GM08714 (cell line): ENCODE results near the gene HEMGN.

Source experiments
- H3K4me3 ChIP-seq: fragments of 200-500 bp; sonication (Bioruptor generic); 2 replicates; pipeline ENCODE4 v1.5.1; 2014; ENCODE audit warnings: mild to moderate bottlenecking, low read length, inconsistent platforms
- ZNF274 ChIP-seq: IDR thresholded peaks from 2 replicates; pipeline ENCODE4 v1.6.1; 2012; ENCODE audit warnings: mild to moderate bottlenecking, low read depth, low read length

The HEMGN gene

DNA sequence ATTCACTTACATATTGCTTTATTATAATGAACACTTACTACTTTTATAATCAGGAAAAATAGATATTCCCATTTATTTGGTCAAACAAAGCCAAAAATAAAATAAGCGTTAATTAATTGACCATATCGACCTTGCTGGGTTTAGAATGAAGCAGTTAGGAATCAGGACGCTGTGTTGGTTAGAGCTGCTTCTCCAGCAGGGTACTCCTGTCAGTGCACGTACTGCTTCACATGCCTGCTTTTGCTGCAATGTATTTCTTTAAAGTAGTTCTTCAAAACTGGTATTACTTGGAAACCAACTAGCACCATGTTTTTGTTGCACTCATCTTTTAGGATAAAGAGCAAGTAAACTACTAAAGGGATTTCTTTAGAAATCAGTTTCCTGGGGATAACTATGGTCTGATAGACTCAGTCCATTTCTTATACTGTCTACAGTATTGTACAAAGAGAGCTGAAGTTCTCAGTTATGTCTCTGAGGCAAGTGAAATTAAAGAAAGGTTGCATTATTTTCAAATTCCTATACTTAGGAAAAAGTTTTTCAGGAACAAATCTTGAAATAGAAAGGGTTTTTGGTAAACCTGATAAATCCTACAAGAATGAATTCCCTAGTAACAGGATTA lies 8.9 kb downstream of the HEMGN start:
- no peak for TF ChIP-seq ZNF274

DNA sequence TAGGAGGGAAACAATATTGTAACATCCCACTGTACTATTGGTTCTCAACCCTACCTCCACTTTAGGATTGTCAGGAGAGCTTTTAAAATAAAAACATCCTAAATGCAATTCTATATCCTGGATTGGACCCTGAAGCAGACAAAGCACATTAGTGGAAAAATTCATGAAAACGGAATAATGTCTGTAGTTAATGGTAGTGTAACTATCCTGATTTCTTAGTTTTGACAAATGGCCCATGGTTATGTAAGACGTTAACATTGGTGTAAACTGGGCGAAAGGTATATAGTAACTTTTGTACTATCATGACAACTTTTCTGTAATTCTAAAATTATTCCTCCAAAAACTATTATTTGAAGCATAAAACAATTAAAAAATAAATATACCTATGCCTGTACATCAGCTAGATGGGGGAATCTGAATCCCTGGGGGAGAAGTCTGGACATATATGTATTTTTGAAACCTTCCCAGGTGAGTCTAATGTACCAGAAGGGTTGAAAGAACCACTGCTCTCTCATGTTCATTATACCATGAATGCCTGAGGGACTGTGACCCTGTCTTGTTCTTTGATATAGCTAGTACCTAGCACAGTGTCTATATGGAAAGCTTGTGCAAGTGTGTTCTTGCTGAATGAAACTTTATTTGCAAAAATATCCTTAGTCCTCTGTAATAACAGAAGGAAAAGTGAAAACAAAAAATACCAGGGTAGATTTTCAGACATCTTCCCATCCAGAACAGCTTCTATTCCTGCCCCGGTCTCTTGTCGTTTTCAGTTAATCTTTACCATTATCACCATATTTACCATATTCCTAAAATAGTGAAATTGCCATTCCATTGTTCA lies 12.3 kb downstream of the HEMGN start:
- no peak overlapping the region for H3K4me3 ChIP-seq
- TF ChIP-seq ZNF274: no peak

More for the DNA sequence above, 8.9 kb downstream of the HEMGN start:
- no peak overlapping the region for H3K4me3 ChIP-seq

DNA sequence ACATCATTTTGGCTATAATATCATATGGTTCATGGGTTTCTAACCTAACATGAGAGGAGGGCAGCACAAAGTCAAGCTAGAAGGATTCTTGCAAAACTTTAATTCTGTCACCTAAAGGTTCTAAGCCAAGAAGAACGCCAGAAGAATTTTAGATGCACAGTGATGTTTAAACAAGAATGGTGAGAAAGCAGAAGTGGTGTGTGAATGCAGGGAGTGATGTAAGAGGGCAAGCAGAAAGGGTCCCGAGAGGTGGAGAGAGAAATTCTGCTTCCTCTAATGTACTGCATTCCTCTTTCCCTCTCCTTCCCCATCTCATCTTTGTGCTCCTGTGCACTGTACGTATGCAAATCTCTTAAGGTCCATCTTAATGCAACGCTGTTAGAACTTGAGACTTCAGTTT lies 13.6 kb downstream of the HEMGN start:
- TF ChIP-seq ZNF274: no peak
- no peak overlapping the region for H3K4me3 ChIP-seq

DNA sequence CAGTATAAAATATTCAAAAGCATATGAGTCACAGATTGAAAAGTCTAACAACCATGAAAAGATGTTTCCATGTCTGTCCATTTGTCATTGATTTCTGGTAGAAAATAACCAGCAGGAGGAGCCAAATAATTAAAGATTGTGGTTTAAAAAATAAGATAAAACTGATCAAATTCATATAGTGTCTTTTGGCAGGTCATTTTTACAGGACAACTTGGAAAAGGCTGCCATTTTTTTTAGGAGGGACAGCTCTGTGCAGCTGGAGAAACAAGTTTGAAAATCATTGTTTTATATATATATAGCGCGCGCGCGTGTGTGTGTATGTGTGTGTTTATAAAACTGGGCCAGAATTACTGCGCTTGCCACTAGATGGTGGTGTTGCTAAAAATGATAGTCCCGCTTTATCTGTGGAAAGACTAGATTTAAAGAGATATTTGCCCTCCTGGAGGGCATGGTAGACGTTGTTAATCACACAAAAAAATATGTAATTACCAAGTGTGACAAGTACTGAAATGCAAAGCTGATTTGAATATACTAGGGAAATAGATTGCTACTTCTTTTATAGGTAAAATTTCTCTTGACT lies 14.4 kb downstream of the HEMGN start:
- no peak for TF ChIP-seq ZNF274
- H3K4me3 ChIP-seq: peak overlapping the region; percentile 87; the same call in 1 of the 2 replicates

DNA sequence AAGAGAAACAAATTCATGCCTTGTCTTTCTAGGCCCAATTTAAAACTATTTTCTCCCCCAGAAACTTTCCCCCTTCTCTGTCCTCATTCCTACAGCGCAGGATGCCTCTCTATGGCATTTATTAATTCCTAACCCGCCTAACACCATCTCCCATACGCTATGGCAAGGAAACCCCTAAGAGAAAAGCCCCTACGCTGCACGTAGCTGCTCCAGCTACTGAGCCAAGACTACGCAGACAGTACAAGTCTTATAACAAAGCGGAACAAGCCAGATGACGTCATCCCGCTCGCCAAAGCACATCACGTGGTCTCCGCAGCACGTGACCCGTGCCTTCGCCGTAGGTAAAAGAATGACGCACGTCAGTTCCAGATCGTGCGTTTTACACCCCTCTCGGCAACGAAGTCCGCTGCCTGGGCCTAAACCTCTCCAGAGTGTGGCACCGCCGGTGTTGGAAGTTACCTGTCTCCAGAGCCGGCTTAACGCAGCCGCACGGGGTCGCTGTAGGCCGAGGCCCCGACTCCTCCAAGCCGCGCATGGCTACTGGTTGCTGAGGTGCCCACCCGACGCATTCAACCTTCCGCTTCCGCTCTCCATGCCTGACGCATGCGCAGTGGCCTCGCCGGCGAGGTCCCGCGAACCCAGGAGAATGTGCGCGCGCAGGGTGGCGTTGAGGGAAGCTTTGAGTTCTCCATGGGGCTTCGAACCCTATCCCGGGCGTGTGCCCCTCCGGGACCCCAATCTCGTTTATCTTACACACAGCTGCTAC lies 15.8 kb downstream of the HEMGN start, which contains the start of gene TRMO:
TSS of gene TRMO (minus strand) at position 542 of the 766 bp plus-strand sequence. CDS start at position 535, 7 bp downstream.
- TF ChIP-seq ZNF274: no peak

DNA sequence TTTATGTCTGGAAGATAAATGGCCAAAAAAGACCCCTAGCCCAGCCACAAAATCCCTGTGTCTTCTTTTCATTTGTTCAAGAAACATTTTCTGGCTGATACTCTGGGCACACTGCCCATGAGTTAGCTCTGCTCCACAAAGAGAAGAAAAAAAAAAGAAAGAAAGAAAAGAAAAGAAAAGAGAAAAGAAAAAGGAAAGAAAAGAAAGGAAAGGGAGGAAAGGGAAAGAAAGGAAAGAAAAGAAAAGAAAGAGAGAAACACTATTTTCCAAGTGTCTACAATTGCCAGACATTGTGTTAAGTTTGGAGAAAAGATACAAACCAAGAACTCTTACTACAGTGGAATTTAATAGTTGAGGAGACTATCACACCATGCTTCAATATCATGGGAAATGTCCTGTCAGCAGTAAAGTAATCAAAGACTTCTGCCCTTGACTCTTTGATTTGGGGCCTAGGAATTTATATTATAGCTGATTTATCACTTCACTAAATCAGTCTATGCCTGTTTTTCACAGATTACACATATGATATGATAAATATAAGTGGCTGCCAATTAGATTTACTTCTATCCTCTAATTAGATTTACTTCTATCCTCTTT lies 18.7 kb downstream of the HEMGN start:
- TF ChIP-seq ZNF274: no peak
- H3K4me3 ChIP-seq: no peak overlapping the region

More for the DNA sequence above, 15.8 kb downstream of the HEMGN start, which contains the start of gene TRMO:
- peak within 1 kb of the TSS; percentile 87 for H3K4me3 ChIP-seq

DNA sequence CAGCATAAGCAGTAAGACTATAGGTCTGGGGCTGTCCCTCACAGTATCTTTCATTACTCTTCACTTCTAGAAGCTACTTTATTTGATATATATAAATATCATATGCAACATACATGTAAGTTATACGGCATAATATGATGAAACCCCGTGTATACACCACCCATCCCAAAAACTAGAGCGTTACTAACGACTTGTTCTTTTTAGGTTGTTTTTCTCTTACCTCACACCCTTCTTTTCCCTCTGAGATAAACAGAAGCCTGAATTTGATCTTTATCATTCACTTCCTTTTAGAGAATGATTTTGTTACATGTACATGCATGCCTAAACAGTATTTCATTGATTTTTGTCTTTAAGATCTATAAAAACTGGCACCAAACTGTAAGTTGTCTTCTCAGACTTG lies 19.4 kb downstream of the HEMGN start:
- H3K4me3 ChIP-seq: no peak overlapping the region
- no peak for TF ChIP-seq ZNF274

DNA sequence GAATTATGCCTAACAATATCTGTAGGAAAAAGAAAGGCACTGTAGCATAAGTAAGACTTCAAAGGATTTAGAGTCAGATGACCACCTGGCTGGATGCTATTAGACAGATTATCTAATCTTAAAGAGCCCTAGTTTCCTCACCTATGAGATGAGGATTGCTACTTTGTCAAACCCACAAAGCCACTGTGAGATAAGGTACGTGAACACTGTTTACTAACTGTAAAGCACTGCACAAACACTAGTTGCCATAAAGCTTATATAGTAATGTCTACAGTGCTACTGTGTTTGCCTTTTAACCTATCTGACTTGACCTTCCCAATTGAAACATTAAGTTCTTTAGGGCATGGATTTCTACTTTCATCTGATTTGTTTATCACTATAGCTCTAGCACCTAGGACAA lies 26.0 kb downstream of the HEMGN start:
- H3K4me3 ChIP-seq: no peak overlapping the region
- no peak for TF ChIP-seq ZNF274

DNA sequence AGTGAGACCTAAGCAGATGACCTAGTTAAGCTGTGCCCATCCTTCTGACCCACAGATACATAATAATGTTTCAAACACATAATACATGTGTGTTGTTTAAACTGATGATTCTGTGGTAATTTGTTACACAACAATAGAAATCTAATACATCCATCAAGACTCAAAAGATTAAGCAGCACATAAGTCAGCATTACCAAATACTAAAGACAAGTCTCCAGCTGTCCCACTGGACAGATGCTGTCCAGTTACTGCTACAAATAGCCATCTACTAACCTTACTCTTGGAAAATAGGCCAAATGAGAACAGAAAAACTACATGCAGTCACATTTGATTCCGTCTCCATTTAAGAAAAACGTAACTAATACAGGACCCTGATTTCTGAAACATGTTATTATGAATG lies 26.4 kb downstream of the HEMGN start:
- H3K4me3 ChIP-seq: no peak overlapping the region
- TF ChIP-seq ZNF274: no peak

DNA sequence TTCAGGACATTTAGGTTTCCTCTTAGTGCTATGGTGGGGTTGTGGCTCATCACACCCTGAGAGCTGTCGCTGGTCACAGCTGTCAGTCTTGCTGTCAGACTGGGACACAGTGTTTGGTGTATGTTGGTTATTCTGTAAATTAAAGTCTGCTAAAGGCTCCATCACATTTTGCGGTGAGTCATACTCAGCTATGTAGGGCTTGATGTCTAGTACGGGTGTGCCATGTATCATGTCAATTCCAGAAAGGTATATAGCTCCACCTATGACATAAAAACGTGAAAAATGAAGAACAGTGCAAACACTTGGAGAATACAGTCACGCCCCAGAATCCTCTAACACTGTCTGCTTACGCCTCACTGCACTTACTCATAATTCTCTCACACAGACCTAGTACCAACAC lies 27.6 kb downstream of the HEMGN start:
- no peak for TF ChIP-seq ZNF274
- H3K4me3 ChIP-seq: no peak overlapping the region

DNA sequence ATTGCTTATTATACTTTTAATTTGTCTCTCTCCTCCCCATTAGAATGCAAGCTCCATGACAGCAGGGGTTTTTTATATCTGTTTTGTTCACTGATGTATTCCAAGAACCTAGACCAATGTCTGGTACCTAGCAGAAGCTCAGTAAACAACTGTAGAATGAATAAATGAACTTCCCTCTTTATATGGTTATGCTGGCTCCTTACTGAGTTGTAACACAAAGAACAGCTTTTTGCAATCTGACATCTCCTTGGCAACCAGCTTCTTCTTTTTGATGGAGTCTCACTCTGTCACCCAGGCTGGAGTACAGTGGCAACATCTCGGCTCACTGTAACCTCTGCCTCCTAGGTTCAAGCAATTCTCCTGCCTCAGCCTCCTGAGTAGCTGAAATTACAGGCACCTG lies 29.3 kb downstream of the HEMGN start:
- no peak for TF ChIP-seq ZNF274
- H3K4me3 ChIP-seq: no peak overlapping the region

DNA sequence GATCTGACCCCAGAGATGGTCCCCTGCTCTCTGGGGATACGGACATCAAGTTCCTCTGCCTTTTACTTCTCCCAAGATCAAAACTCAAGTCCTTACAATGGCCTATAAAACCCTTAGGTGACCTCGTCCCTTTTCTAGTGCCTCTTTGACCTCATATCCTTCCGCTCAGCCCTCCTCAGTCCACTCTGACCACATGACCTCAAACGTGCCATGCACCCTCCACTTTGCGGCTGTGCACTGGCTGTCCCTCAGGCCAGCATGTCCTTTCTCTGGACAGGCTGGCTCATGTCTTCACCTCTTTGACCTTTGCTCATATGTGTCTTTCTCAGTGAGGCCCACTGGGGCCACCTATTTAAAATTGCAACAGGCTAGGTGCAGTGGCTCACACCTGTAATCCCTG lies 30.3 kb downstream of the HEMGN start:
- no peak for TF ChIP-seq ZNF274
- no peak overlapping the region for H3K4me3 ChIP-seq

DNA sequence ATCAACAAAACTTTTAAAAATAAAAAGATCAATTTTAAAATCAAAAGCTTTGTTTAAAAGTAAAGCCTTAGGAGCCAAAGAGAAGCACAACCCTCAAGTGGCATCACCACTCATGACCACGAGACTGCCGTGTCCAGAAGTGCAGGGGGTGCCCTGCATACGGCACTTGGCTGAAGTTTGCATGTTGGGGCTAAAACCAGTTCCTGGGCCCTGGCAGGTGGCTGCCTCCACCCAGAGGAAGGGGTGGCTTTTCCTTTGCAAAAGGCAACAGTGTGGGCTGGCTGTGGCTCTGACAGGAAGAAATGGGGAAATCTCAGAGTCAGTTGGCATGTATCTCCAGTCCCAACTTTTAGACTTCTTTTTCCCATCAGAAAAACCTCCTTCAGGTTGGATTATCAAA lies 30.9 kb downstream of the HEMGN start:
- no peak overlapping the region for H3K4me3 ChIP-seq
- TF ChIP-seq ZNF274: no peak
